K562 treated with DMSO at 1 percent for 4 hours (cell line): ENCODE data around the gene C16orf78. TPM values are rescaled to one million over a fixed set of nuclear protein-coding genes. Genes with fewer than 3 reads are reported as not detected.

ENCODE experiments used
- total RNA-seq: library from RNA; unstranded; fragments of 300-600 nt; gene quantifications from 2 replicates; pipeline ENCODE4 v1.2.3, GENCODE V29; 2022; ENCODE audit not compliant: insufficient read depth

The C16orf78 gene
- not detected in 2 replicates for total RNA-seq

GRCh38 chr16:49373504-49373903, at the start of gene C16orf78:
TSS of gene C16orf78 (plus strand) at chr16:49373804. CDS start at chr16:49373940, 136 bp downstream.

Other genes with a start within 250 kb of the C16orf78 start
- 1.4 TPM in 1 of 2 replicates, not detected in the other for gene CBLN1, start 92.0 kb upstream of the C16orf78 start, total RNA-seq